Mesenchymal stem cell (in vitro differentiated cells and primary cell): Measurements from ENCODE around the gene FNDC10.

Source experiments
- DNase-seq: peaks from one replicate; pipeline ENCODE4 v3.0.0-alpha.2; 2013
- H2AFZ ChIP-seq: one replicate; pipeline ENCODE4 v1.6.1; 2013; ENCODE audit warnings: low read depth, mild to moderate bottlenecking, control low read depth, inconsistent platforms, low read length, moderate library complexity
- H2AK5ac ChIP-seq: 2 replicates; pipeline ENCODE4 v1.6.1; 2013; ENCODE audit warnings: low read length, moderate library complexity, mild to moderate bottlenecking, inconsistent platforms; ENCODE audit not compliant: severe bottlenecking
- H2BK120ac ChIP-seq: one replicate; pipeline ENCODE4 v1.6.1; 2013; ENCODE audit warnings: low read depth, mild to moderate bottlenecking, inconsistent platforms, low read length, moderate library complexity
- H2BK12ac ChIP-seq, 2 experiments: one replicate each; pipeline ENCODE4 v1.6.1; 2013; ENCODE audit warnings: inconsistent platforms in 2 of 2, low read length in 2 of 2, mild to moderate bottlenecking in 2 of 2, moderate library complexity in 2 of 2, control low read depth in 1 of 2
- H2BK15ac ChIP-seq: one replicate; pipeline ENCODE4 v1.6.1; 2013; ENCODE audit warnings: mild to moderate bottlenecking, low read depth, inconsistent platforms; ENCODE audit not compliant: poor library complexity, severe bottlenecking
- H2BK5ac ChIP-seq: 2 replicates; pipeline ENCODE4 v1.6.1; 2013; ENCODE audit warnings: low read depth, mild to moderate bottlenecking, low read length, control low read depth, inconsistent platforms; ENCODE audit not compliant: poor library complexity, severe bottlenecking
- H3K14ac ChIP-seq, 2 experiments: one replicate each; pipeline ENCODE4 v1.6.1; 2013; ENCODE audit warnings: inconsistent platforms in 2 of 2, low read length in 2 of 2, control low read depth in 1 of 2, mild to moderate bottlenecking in 1 of 2, moderate library complexity in 1 of 2
- H3K18ac ChIP-seq, 2 experiments: one replicate each; pipeline ENCODE4 v1.6.1; 2013; ENCODE audit warnings: inconsistent platforms in 2 of 2, low read length in 2 of 2, control low read depth in 1 of 2, low read depth in 1 of 2, mild to moderate bottlenecking in 1 of 2
- H3K23ac ChIP-seq, 2 experiments: one replicate each; pipeline ENCODE4 v1.6.1; 2013; ENCODE audit warnings: inconsistent platforms in 2 of 2, low read length in 2 of 2, mild to moderate bottlenecking in 2 of 2, moderate library complexity in 2 of 2, control low read depth in 1 of 2
- H3K27ac ChIP-seq: 2 replicates; pipeline ENCODE4 v1.5.1; 2013; ENCODE audit warnings: mild to moderate bottlenecking, moderate library complexity, low read length, control low read depth, inconsistent platforms; ENCODE audit not compliant: poor library complexity, severe bottlenecking
- H3K27me3 ChIP-seq, 2 experiments: 2 replicates each; pipeline versions ENCODE4 v1.6.1 to v1.7.0; 2013; ENCODE audit warnings: low read length in 2 of 2, mild to moderate bottlenecking in 2 of 2, moderate library complexity in 2 of 2, control low read depth in 1 of 2, inconsistent platforms in 1 of 2; ENCODE audit not compliant: control insufficient read depth in 1 of 2, insufficient read depth in 1 of 2
- H3K36me3 ChIP-seq, 2 experiments: 2 replicates each; pipeline versions ENCODE4 v1.6.1 to v1.7.0; 2013; ENCODE audit warnings: low read length in 2 of 2, control low read depth in 1 of 2, inconsistent platforms in 1 of 2, low read depth in 1 of 2, mild to moderate bottlenecking in 1 of 2; ENCODE audit not compliant: insufficient read depth in 2 of 2, control insufficient read depth in 1 of 2
- H3K4ac ChIP-seq, 2 experiments: one replicate each; pipeline ENCODE4 v1.6.1; 2013; ENCODE audit warnings: inconsistent platforms in 2 of 2, low read length in 2 of 2, mild to moderate bottlenecking in 2 of 2, moderate library complexity in 2 of 2, control low read depth in 1 of 2, low read depth in 1 of 2
- H3K4me1 ChIP-seq: 2 replicates; pipeline ENCODE4 v1.6.1; 2013; ENCODE audit warnings: low read depth, low read length, control low read depth; ENCODE audit not compliant: control insufficient read depth, insufficient read depth
- H3K4me2 ChIP-seq: 2 replicates; pipeline ENCODE4 v1.6.1; 2013; ENCODE audit warnings: low read length, mild to moderate bottlenecking, inconsistent platforms; ENCODE audit not compliant: poor library complexity, severe bottlenecking
- H3K4me3 ChIP-seq, 2 experiments: 2 replicates each; pipeline versions ENCODE4 v1.5.1 to v1.7.0; 2013; ENCODE audit warnings: low read length in 2 of 2, mild to moderate bottlenecking in 2 of 2, control low read depth in 1 of 2, low read depth in 1 of 2; ENCODE audit not compliant: insufficient read depth in 1 of 2
- H3K79me1 ChIP-seq: replicated peaks from 2 replicates; pipeline ENCODE4 v1.6.1; 2013; ENCODE audit warnings: mild to moderate bottlenecking, control low read depth, low read length, inconsistent platforms; ENCODE audit not compliant: poor library complexity, severe bottlenecking
- H3K9ac ChIP-seq: 2 replicates; pipeline ENCODE4 v1.7.0; 2013; ENCODE audit warnings: mild to moderate bottlenecking, low read length, moderate library complexity
- H3K9me3 ChIP-seq: 2 replicates; pipeline ENCODE4 v1.7.0; 2013; ENCODE audit warnings: mild to moderate bottlenecking, low read length; ENCODE audit not compliant: control insufficient read depth
- H4K8ac ChIP-seq: one replicate; pipeline ENCODE4 v1.6.1; 2013; ENCODE audit warnings: inconsistent platforms, mild to moderate bottlenecking, low read length, moderate library complexity
- H4K91ac ChIP-seq: one replicate; pipeline ENCODE4 v1.6.1; 2013; ENCODE audit warnings: mild to moderate bottlenecking, low read length, inconsistent platforms
- WGBS: methylation state at CpG from one replicate; pipeline ENCODE4 v1.1.7; 2013; ENCODE audit warnings: mixed read lengths; 5-methylcytosine and 5-hydroxymethylcytosine counted together

The FNDC10 gene

GRCh38 chr1:1601564-1602303 lies 1.8 kb upstream of the FNDC10 start:
- Histone ChIP-seq H2BK12ac (no peak overlapping the region), H3K27ac (no peak overlapping the region), H3K4ac (no peak overlapping the region), H3K4me3 (no peak overlapping the region), H4K91ac (no peak overlapping the region), H3K23ac (no peak overlapping the region), H3K9me3 (no peaks in the 10 kb centered on the region), H2BK15ac (no peak overlapping the region), H3K36me3 (peaks cover 0 to 3% of the 10 kb centered on the region in 2 experiments), H2BK5ac (no peak overlapping the region), H3K9ac (no peak overlapping the region), H3K79me1 (no peaks in the 10 kb centered on the region), H3K4me2 (no peak overlapping the region), H3K14ac (no peak overlapping the region), H3K4me1 (peaks cover 36% of the 10 kb centered on the region), H4K8ac (no peak overlapping the region), H3K18ac (no peak overlapping the region), H3K27me3 (peaks cover 60 to 62% of the 10 kb centered on the region in 2 experiments), H2AK5ac (no peak overlapping the region), H2AFZ (no peak overlapping the region), H2BK120ac (no peak overlapping the region)
- no peak for DNase-seq
- WGBS: 94% methylated on average over 15 of the region's 15 CpGs

- H3K4me1 ChIP-seq: peaks cover 36% of the 10 kb centered on the region
- no peak overlapping the region for H3K4ac ChIP-seq
- H3K4me3 ChIP-seq: peak overlapping the region in 1 of 2 experiments; percentile 75
- H2BK12ac ChIP-seq: no peak overlapping the region
- no peak overlapping the region for H2BK120ac ChIP-seq
- H2AK5ac ChIP-seq: no peak overlapping the region
- H3K36me3 ChIP-seq: peaks cover 0 to 3% of the 10 kb centered on the region in 2 experiments
- no peaks in the 10 kb centered on the region for H3K79me1 ChIP-seq
- peak overlapping the region in 1 of 2 experiments; percentile 86 for H3K23ac ChIP-seq
- H4K8ac ChIP-seq: no peak overlapping the region
- no peak overlapping the region for H3K27ac ChIP-seq
- no peak overlapping the region for H3K14ac ChIP-seq
- no peak overlapping the region for H2BK5ac ChIP-seq
- H2AFZ ChIP-seq: no peak overlapping the region
- H3K27me3 ChIP-seq: peaks cover 67 to 69% of the 10 kb centered on the region in 2 experiments
- H3K9me3 ChIP-seq: no peaks in the 10 kb centered on the region
- H3K4me2 ChIP-seq: no peak overlapping the region
- no peak overlapping the region for H3K18ac ChIP-seq
- DNase-seq: no peak
- 73% methylated on average over 16 of the region's 22 CpGs for WGBS
- peak overlapping the region; percentile 74 for H2BK15ac ChIP-seq
- H4K91ac ChIP-seq: no peak overlapping the region
- no peak overlapping the region for H3K9ac ChIP-seq
Observed at GRCh38 chr1:1600861-1601563, 1.1 kb upstream of the FNDC10 start.

- no peak overlapping the region for H4K91ac ChIP-seq
- 26% methylated on average over 57 of the region's 111 CpGs for WGBS
- no peak overlapping the region for H3K27ac ChIP-seq
- H3K23ac ChIP-seq: no peak overlapping the region
- H3K36me3 ChIP-seq: peaks cover 0 to 3% of the 10 kb centered on the region in 2 experiments
- H4K8ac ChIP-seq: peak overlapping the region; percentile 46
- H3K79me1 ChIP-seq: no peaks in the 10 kb centered on the region
- H2BK120ac ChIP-seq: no peak overlapping the region
- no peak overlapping the region for H3K9ac ChIP-seq
- peak overlapping the region; percentile 16 for H2BK15ac ChIP-seq
- H3K14ac ChIP-seq: no peak overlapping the region
- H3K4me3 ChIP-seq: peak overlapping the region; percentile 41 to 49
- H2BK12ac ChIP-seq: peak overlapping the region in 1 of 2 experiments; percentile 47
- H3K4me1 ChIP-seq: peaks cover 36% of the 10 kb centered on the region
- H3K18ac ChIP-seq: peak overlapping the region; percentile 34 to 68
- no peak overlapping the region for H2AK5ac ChIP-seq
- H3K4ac ChIP-seq: no peak overlapping the region
- H3K4me2 ChIP-seq: peak overlapping the region; percentile 76
- no peak overlapping the region for H2BK5ac ChIP-seq
- peaks cover 77 to 80% of the 10 kb centered on the region in 2 experiments for H3K27me3 ChIP-seq
- no peaks in the 10 kb centered on the region for H3K9me3 ChIP-seq
- peak; percentile 40 for DNase-seq
- peak overlapping the region; percentile 36 for H2AFZ ChIP-seq
Observed at GRCh38 chr1:1599030-1599934, 653 bp downstream of the FNDC10 start.
